Glomerular visceral epithelial cell (primary cell): ENCODE data around the gene TBC1D14.

Experiments
- DNase-seq: peaks from one replicate; pipeline ENCODE4 v3.0.0-alpha.2; 2016; ENCODE audit errors: extremely low spot score

The TBC1D14 gene

GRCh38 chr4:6929339-6929811, 19.7 kb downstream of the TBC1D14 start:
- DNase-seq: no peak

- no peak for DNase-seq
Measured at GRCh38 chr4:6929812-6930464, 20.3 kb downstream of the TBC1D14 start.

GRCh38 chr4:6932475-6932874, 22.8 kb downstream of the TBC1D14 start:
- no peak for DNase-seq

GRCh38 chr4:6932918-6933317, 23.3 kb downstream of the TBC1D14 start:
- DNase-seq: no peak

- DNase-seq: no peak
Measured at GRCh38 chr4:6933691-6934430, 24.2 kb downstream of the TBC1D14 start.

GRCh38 chr4:6935965-6936364, 26.3 kb downstream of the TBC1D14 start:
- DNase-seq: no peak

GRCh38 chr4:6937201-6937600, 27.6 kb downstream of the TBC1D14 start:
- DNase-seq: no peak

GRCh38 chr4:6937754-6938153, 28.1 kb downstream of the TBC1D14 start:
- no peak for DNase-seq

GRCh38 chr4:6938237-6938636, 28.6 kb downstream of the TBC1D14 start:
- peak; percentile 42 for DNase-seq

GRCh38 chr4:6938647-6939271, 29.1 kb downstream of the TBC1D14 start:
- no peak for DNase-seq

- no peak for DNase-seq
Measured at GRCh38 chr4:6939761-6940743, 30.4 kb downstream of the TBC1D14 start.

- no peak for DNase-seq
Measured at GRCh38 chr4:6940744-6941137, 31.1 kb downstream of the TBC1D14 start.

- no peak for DNase-seq
Measured at GRCh38 chr4:6941796-6942195, 32.2 kb downstream of the TBC1D14 start.

- peak; percentile 80 for DNase-seq
Measured at GRCh38 chr4:6942238-6942800, 32.7 kb downstream of the TBC1D14 start.

- peak; percentile 38 for DNase-seq
Measured at GRCh38 chr4:6943012-6943884, 33.6 kb downstream of the TBC1D14 start.

- no peak for DNase-seq
Measured at GRCh38 chr4:6943885-6944225, 34.2 kb downstream of the TBC1D14 start.

GRCh38 chr4:6944301-6945051, 34.9 kb downstream of the TBC1D14 start:
- peak; percentile 54 for DNase-seq

GRCh38 chr4:6945052-6945409, 35.4 kb downstream of the TBC1D14 start:
- no peak for DNase-seq

GRCh38 chr4:6946497-6946896, 36.9 kb downstream of the TBC1D14 start:
- no peak for DNase-seq

- DNase-seq: no peak
Measured at GRCh38 chr4:6948134-6948460, 38.5 kb downstream of the TBC1D14 start.
